Stimulated activated CD4-positive, alpha-beta T cell treated with anti-CD3 and anti-CD28 coated beads, TNF-alpha, amount 100 ng/mL, for 48 hours (primary cell): ENCODE results near the gene OSBPL5.

Experiments
- DNase-seq, 3 donors: peaks; one replicate each; pipeline ENCODE4 v3.0.0-alpha.2; 2020; ENCODE audit warnings: low read depth in 3 of 3

The OSBPL5 gene

GRCh38 chr11:3134218-3134621 is 30.9 kb downstream of the OSBPL5 start:
- DNase-seq: no peak

DNA sequence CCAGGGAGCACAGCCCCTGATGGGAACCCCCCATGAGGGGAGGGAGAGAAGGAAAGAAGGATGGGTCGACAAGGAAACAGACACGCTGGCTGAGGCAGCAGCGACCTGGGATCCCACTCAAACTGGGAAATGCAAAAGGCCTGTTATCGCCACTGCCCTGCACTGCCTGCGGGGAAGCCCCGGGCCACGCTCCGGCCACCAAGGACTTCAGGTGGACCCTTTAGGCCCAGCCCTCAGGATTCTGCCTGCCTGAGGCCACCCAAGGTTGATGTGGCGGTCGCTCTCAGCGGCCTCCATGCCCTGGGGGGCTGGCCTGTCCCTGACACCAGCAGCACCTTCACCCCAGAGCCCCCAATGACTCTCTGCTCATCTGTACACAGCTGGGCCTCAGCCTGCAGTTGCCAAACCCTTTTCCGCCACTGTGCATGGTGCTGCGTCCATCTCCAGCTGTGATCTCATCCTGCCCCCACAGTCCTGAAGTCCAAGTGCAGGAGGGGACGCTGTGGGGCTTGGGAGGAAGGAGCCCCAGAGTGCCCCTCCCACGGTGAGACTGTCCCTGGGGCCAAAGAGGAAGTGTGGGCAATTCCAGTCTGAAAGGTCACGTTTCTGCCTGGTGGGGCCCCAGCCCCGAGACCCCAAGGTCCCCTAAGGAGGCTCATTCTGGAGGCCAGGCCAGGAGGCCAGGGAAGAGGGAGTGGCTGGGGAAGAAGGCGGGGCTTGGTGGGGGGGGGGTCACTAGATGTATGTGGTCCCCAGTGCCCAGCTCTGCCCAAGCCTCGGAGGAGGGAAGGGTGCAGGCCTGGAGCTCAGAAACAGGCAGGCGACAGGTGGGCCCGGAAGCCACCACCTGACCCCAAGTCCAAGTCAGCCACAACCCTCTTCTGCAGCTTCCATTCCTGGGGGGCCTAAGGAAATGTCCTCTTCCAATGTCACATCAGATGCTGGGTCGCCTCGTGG is 31.6 kb downstream of the OSBPL5 start:
- no peak for DNase-seq

DNA sequence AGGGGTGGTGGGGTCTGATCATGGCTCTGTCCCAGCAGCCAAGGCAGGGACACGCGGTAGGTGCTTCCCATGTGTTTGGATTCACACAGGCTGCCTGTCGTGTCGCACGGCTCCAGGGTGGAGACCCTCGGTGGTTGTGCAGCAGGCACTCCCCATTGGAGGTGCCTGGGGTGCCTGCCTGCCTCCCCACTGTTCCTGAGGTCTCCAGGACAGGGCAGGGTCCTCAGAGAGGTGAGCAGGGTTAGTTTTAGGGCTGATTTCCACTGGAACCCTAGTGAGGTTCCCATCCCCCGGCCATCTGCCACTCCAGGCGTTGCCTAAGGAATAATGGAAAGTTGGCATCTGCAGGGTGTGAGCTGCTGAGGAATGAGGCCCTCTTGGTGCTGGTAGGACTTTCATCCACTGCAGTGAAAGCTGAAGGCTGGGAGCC is 32.3 kb downstream of the OSBPL5 start:
- no peak for DNase-seq

DNA sequence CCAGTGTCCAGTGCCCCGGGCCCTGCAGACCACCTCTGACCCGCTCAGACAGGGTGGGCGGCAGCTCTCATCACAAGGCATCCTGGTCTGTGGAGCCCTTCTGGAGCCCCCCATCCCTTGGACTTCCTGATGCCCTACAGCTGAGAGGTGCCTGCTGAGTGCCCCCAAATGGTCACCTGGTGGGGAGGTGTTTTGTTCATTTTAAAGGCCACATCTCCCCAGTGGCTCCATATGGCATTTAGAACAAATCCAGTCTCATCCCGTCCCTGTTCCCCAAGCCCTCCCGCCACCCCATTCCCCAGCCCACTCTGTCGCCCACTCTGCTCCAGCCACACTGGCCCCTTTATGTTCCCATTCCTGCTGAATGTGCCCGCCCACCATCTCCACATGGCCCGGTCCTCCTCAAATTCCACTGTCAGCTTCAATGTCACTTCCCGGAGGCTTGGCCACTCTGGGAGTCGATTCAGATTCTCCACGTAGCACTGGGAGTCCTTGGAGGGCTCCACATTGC is 32.8 kb downstream of the OSBPL5 start:
- DNase-seq: no peak

DNA sequence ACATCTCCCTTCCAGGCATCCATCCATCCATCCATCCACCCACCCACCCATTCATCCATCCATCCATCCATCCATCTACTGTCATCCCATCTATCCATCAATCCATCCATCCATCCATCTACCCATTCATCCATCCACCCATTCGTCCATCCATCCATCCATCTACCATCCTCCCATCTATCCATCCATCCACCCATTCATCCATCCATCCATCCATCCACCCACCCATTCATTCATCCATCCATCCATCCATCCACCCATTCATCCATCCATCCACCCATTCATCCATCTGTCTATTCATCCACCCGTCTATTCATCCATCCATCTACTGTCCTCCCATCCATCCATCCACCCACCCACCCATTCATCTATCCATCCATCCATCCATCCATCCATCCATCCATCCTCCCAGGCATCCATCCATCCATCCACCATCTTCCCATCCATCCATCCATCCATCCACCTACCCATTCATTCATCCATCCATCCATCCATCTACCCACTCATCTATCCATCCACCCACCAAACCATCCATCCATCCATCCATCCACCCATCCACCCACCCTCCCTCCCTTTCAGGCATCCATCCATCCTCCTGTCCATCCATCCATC is 33.7 kb downstream of the OSBPL5 start:
- DNase-seq: no peak

GRCh38 chr11:3130269-3131071 is 34.6 kb downstream of the OSBPL5 start:
- no peak for DNase-seq

GRCh38 chr11:3129591-3130268 is 35.4 kb downstream of the OSBPL5 start:
- no peak for DNase-seq

DNA sequence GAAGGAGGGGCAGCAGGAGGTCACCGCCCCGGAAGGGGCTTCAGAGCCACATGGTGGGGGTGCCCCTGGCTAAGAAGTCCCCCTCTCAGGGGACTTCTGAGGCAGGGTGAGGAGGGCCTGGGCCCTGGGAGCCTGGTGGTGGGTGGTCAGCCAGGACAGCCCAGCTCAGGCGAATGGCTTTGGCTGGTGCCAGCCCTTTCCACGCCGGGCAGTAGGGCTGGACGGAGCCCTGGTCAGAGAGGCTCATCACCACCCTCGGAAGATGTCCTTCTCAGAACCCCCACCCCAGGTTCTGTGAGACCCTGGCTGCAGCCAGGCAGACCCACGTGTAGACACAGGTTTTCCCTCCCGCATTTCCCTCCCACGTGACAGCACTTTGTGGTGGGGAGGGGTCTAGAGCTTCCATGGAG is 35.9 kb downstream of the OSBPL5 start:
- no peak for DNase-seq

- no peak for DNase-seq
Observed at GRCh38 chr11:3128356-3129180, 36.5 kb downstream of the OSBPL5 start.

- DNase-seq: no peak
Observed at GRCh38 chr11:3127706-3128355, 37.3 kb downstream of the OSBPL5 start.

- no peak for DNase-seq
Observed at GRCh38 chr11:3126901-3127691, 38.0 kb downstream of the OSBPL5 start.

DNA sequence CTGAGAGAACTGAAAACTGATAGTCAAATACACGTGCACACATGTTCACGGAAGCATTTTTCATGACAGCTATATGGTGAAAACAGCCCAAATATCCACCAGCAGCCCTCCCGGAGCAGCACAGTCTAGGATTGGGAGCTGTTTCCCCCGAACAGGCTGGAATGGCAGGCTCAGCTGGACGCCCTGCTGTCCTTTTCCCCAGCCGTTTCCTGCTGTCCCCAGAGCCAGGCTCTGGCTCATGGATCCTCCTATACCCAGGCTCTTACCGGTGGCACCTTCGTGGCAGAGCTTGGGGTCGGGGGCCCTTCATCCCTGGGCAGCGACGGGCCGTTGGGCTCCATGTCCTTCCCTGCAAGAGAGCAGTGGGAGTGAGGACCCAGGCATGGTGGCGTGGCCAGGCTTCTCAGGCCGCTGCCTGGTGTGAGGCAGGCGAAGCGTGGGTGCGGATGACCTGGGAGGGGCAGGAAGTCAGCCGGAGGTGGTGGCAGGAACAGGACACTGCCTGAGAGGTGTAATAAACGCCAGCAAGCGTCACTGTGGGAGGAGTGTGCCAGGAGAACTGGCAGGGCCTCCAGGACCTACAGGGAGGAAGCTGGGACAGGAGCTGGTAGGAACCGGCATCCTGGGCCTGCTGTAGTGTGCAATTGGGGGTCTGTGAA is 38.8 kb downstream of the OSBPL5 start:
- no peak for DNase-seq

DNA sequence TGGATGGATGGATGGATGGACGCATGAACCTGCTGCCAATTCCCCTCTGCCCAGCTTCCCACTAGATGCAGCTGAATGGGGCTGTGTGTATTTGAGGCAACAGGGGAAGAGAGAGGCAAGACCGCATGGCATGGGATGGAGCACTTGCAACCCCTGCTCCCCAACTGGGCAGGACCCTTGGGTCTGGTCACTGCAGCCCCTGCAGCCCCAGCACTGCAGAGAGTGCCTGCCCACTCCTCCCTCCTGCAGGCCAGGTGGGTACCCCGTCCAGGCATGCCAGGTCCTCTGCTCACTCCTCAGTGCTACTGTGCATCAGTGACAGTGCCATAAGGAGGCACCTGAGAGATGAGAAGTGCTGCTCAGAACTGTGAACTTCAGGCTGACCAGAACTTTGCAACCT is 40.3 kb downstream of the OSBPL5 start:
- DNase-seq: no peak

DNA sequence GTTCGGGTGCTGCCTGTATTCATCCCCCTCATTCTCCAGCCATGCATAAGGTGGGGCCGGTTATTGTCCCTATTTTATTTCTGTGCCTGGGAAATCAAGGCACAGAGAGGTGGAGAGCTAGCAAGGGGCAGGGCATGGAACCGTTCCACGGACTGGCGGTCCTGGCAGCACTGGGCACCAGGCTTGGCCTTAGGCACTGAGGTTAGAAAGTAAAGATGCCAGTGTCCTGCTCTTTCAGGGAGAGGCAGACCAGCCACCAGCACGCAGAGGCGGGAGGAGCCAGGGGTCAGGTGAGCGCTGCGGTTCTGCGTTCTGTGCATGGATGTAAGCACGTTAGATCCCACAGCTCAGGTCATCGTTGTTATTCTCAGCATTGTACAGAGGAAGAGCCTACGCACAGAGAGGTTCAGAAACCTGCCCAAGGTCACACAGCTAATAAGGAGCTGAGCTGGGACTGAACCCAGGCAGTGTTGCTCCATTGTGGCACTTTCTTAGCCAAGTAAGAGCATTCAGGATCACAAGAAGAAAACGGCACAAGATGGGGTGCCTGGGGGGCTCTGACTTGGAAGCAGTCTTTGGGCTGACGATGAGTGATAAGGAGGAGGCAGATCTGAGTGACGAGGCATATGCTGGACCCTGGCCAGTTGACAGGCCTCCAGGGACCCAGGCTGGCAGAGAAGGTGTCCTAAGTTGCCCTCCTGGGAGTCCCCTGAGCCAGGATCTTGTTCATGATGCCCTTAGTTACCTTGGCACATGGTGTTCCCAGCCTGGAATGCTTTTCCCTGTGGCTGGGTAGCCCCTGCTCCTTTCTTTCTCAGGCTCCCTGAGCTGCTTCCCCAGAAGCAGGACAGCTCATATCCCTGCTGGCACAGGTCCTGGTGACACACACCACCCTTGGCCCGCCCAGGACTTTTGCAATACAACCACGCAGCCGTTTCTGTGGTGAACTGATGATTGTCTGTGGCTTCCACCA is 41.1 kb downstream of the OSBPL5 start:
- DNase-seq: no peak

- DNase-seq: no peak
Observed at GRCh38 chr11:3123305-3123704, 41.8 kb downstream of the OSBPL5 start.

DNA sequence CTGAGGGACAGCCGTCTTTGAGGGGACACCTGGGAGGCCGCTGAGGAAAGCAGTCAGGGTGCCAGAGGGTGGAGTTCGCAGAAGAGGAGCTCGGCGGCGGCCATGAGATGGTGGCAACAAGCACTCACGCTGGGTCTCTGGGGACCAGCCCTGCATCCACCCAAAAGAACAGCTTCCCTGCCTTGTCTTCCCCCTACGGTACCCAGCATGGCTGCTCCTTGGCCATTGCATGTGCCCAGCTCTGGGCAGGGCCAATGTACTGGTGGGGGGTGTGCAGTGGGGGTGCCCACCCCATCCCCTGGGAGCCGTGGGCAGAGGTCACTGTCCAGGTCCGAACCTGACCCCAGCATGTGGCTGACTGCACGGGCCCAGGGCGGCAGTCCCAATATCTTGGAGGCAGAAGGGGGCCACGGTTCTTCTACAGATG is 42.3 kb downstream of the OSBPL5 start:
- DNase-seq: no peak
